HEK293 (cell line): ENCODE results near the gene MEGF6.

ENCODE experiments used
- CTCF ChIA-PET: fragments of 350-600 bp; formaldehyde crosslinking; extraction: SDS; loops from one replicate; lab custom pipeline; 2021; ENCODE audit warnings: antibody characterized with exemption; lab: Yijun Ruan, JAX
- POLR2A ChIA-PET: fragments of 300-600 bp; formaldehyde crosslinking; extraction: SDS; loops from one replicate; lab custom pipeline; 2020; ENCODE audit warnings: antibody characterized with exemption, inconsistent platforms; lab: Yijun Ruan, JAX
- H3K27ac ChIP-seq: fragments of 200-500 bp; sonication (Bioruptor generic); 2 replicates; pipeline ENCODE4 v1.5.1; 2014; ENCODE audit warnings: low read depth, low read length, control low read depth, inconsistent platforms; ENCODE audit errors: extremely low read depth
- H3K36me3 ChIP-seq, 2 experiments: fragments of 200-500 bp in 1 of 2; sonication (Bioruptor generic) in 1 of 2; 1 replicate in 1 of 2; 2 replicates in 1 of 2; pipeline ENCODE4 v1.5.1; 2014 to 2017; ENCODE audit warnings: inconsistent platforms in 2 of 2, low read length in 2 of 2; ENCODE audit not compliant: control insufficient read depth in 2 of 2, insufficient read depth in 1 of 2
- H3K4me1 ChIP-seq: fragments of 200-500 bp; sonication (Bioruptor generic); 2 replicates; pipeline ENCODE4 v1.5.1; 2014; ENCODE audit warnings: mild to moderate bottlenecking, low read length, inconsistent platforms; ENCODE audit not compliant: control insufficient read depth, insufficient read depth
- H3K4me3 ChIP-seq: 2 replicates; pipeline ENCODE4 v1.5.1; 2011; ENCODE audit warnings: low read depth, mild to moderate bottlenecking, control low read depth, low read length, moderate library complexity
- H3K9me3 ChIP-seq: fragments of 200-500 bp; sonication (Bioruptor generic); 2 replicates; pipeline ENCODE4 v1.5.1; 2014; ENCODE audit warnings: low read depth, low read length, inconsistent platforms; ENCODE audit not compliant: control insufficient read depth, insufficient read depth
- KLF10 ChIP-seq: fragments of 450-650 bp; IDR thresholded peaks from 2 replicates; pipeline ENCODE4 v1.5.1; 2018; ENCODE audit warnings: missing biosample characterization, mild to moderate bottlenecking, missing genetic modification characterization
- KLF9 ChIP-seq: fragments of 450-650 bp; formaldehyde crosslinking; IDR thresholded peaks from 2 replicates; pipeline ENCODE4 v1.5.1; 2016; ENCODE audit warnings: missing biosample characterization, missing genetic modification characterization, low read depth
- TCF7L2 ChIP-seq: IDR thresholded peaks from 2 replicates; pipeline ENCODE4 v1.6.1; 2011; ENCODE audit warnings: low read depth, mild to moderate bottlenecking, inconsistent platforms, low read length, moderate library complexity, borderline replicate concordance
- YY2 ChIP-seq: fragments of 450-650 bp; formaldehyde crosslinking; IDR thresholded peaks from 2 replicates; pipeline ENCODE4 v1.5.1; 2016; ENCODE audit warnings: missing biosample characterization, missing genetic modification characterization
- ZBTB17 ChIP-seq: fragments of 450-650 bp; formaldehyde crosslinking; IDR thresholded peaks from 2 replicates; pipeline ENCODE4 v1.5.1; 2016; ENCODE audit warnings: missing biosample characterization, missing genetic modification characterization
- ZBTB7A ChIP-seq: fragments of 450-650 bp; formaldehyde crosslinking; IDR thresholded peaks from 2 replicates; pipeline ENCODE4 v1.5.1; 2016; ENCODE audit warnings: low read depth, missing biosample characterization, missing genetic modification characterization
- ZNF146 ChIP-seq: fragments of 450-650 bp; formaldehyde crosslinking; IDR thresholded peaks from 2 replicates; pipeline ENCODE4 v1.5.1; 2016; ENCODE audit warnings: missing biosample characterization, missing genetic modification characterization
- ZNF184 ChIP-seq: fragments of 450-650 bp; IDR thresholded peaks from 2 replicates; pipeline ENCODE4 v1.5.1; 2018; ENCODE audit warnings: missing biosample characterization, mild to moderate bottlenecking, missing genetic modification characterization
- ZNF214 ChIP-seq: fragments of 450-650 bp; formaldehyde crosslinking; IDR thresholded peaks from 2 replicates; pipeline ENCODE4 v1.5.1; 2017; ENCODE audit warnings: missing biosample characterization, mild to moderate bottlenecking, missing genetic modification characterization, borderline replicate concordance
- ZNF274 ChIP-seq, 2 experiments: fragments of 200-500 bp in 1 of 2; fragments of 450-650 bp in 1 of 2; sonication (Bioruptor generic) in 1 of 2; formaldehyde crosslinking in 1 of 2; IDR thresholded peaks; 2 replicates each; pipeline versions ENCODE4 v1.5.1 to v1.6.1; 2014 to 2016; ENCODE audit warnings: borderline replicate concordance in 1 of 2, inconsistent platforms in 1 of 2, low read length in 1 of 2, missing biosample characterization in 1 of 2, missing genetic modification characterization in 1 of 2
- ZNF311 ChIP-seq: fragments of 450-650 bp; formaldehyde crosslinking; IDR thresholded peaks from 2 replicates; pipeline ENCODE4 v1.5.1; 2017; ENCODE audit warnings: missing biosample characterization, missing genetic modification characterization, borderline replicate concordance
- ZNF350 ChIP-seq: fragments of 450-650 bp; formaldehyde crosslinking; IDR thresholded peaks from 2 replicates; pipeline ENCODE4 v1.5.0; 2017; ENCODE audit warnings: missing biosample characterization, mild to moderate bottlenecking, missing genetic modification characterization
- ZNF394 ChIP-seq: fragments of 450-650 bp; formaldehyde crosslinking; IDR thresholded peaks from 2 replicates; pipeline ENCODE4 v1.5.1; 2016; ENCODE audit warnings: missing biosample characterization, missing genetic modification characterization, mild to moderate bottlenecking, moderate library complexity, borderline replicate concordance
- ZNF433 ChIP-seq: fragments of 450-650 bp; formaldehyde crosslinking; IDR thresholded peaks from 2 replicates; pipeline ENCODE4 v1.5.1; 2016; ENCODE audit warnings: missing biosample characterization, missing genetic modification characterization, low read depth
- ZNF544 ChIP-seq: fragments of 450-650 bp; formaldehyde crosslinking; IDR thresholded peaks from 2 replicates; pipeline ENCODE4 v1.5.0; 2017; ENCODE audit warnings: missing biosample characterization, missing genetic modification characterization
- ZNF571 ChIP-seq: fragments of 450-650 bp; formaldehyde crosslinking; IDR thresholded peaks from 2 replicates; pipeline ENCODE4 v1.5.0; 2017; ENCODE audit warnings: missing biosample characterization, missing genetic modification characterization
- ZNF707 ChIP-seq: fragments of 450-650 bp; formaldehyde crosslinking; IDR thresholded peaks from 2 replicates; pipeline ENCODE4 v1.5.1; 2016; ENCODE audit warnings: missing biosample characterization, missing genetic modification characterization
- ZNF777 ChIP-seq: fragments of 450-650 bp; formaldehyde crosslinking; IDR thresholded peaks from 2 replicates; pipeline ENCODE4 v1.5.1; 2017; ENCODE audit warnings: missing biosample characterization, missing genetic modification characterization, borderline replicate concordance
- ZSCAN4 ChIP-seq: fragments of 450-650 bp; formaldehyde crosslinking; IDR thresholded peaks from 2 replicates; pipeline ENCODE4 v1.5.1; 2017; ENCODE audit warnings: missing biosample characterization, missing genetic modification characterization

MEGF6 gene

GRCh38 chr1:3590139-3590763 is 21.1 kb downstream of the MEGF6 start:
- Histone ChIP-seq H3K9me3 (no peaks in the 10 kb centered on the region), H3K36me3 (no peaks in the 10 kb centered on the region), H3K4me1 (no peaks in the 10 kb centered on the region), H3K4me3 (no peak overlapping the region), H3K27ac (no peak overlapping the region)
- ChIA-PET CTCF (interaction anchor here (0.7 to 1.8 kb wide), 2 partner anchors 25 to 118 kb away, joined by 3 to 7 read pairs; no protein-coding TSS in a partner anchor), POLR2A (no interaction called here)
- no peak for TF ChIP-seq ZNF214 (tag by site-specific recombination)
- TF ChIP-seq ZNF311 (tag by site-specific recombination): no peak
- no peak for TF ChIP-seq KLF9
- no peak for TF ChIP-seq ZNF146 (tag by site-specific recombination)
- no peak for TF ChIP-seq KLF10 (tag by site-specific recombination)
- no peak for TF ChIP-seq ZNF184 (tag by site-specific recombination)
- no peak for TF ChIP-seq ZNF544
- TF ChIP-seq ZNF777 (tag by site-specific recombination): no peak
- no peak for TF ChIP-seq ZNF433
- no peak for TF ChIP-seq ZBTB7A (tag by site-specific recombination)
- no peak for TF ChIP-seq YY2 (tag by site-specific recombination)
- no peak for TF ChIP-seq ZNF571 (tag by site-specific recombination)

- no peak overlapping the region for H3K4me3 ChIP-seq
- ChIA-PET POLR2A (interaction anchor here (0.6 kb wide), 1 partner anchor 10 kb away, joined by 3 read pairs; no protein-coding TSS in a partner anchor), CTCF (interaction anchor here (0.6 to 3.3 kb wide), 5 partner anchors 9 to 29 kb away, joined by 3 to 41 read pairs (median 3); no protein-coding TSS in a partner anchor)
- no peak overlapping the region for H3K27ac ChIP-seq
- H3K36me3 ChIP-seq: no peaks in the 10 kb centered on the region
- TF ChIP-seq ZBTB17 (no peak), ZNF350 (no peak), ZNF274 (IDR thresholded peaks at IDR 0.05; ENCODE audit: low read length) (no peak), ZNF274 (tag by site-specific recombination; IDR thresholded peaks at IDR 0.05; ENCODE audit: borderline replicate concordance) (no peak), TCF7L2 (no peak), ZNF394 (tag by site-specific recombination) (no peak)
- TF ChIP-seq, all 188 proteins: peak for 0
- H3K4me1 ChIP-seq: no peaks in the 10 kb centered on the region
- H3K9me3 ChIP-seq: no peaks in the 10 kb centered on the region
These were observed 22.9 kb downstream of the MEGF6 start for GRCh38 chr1:3588395-3588794.

DNA sequence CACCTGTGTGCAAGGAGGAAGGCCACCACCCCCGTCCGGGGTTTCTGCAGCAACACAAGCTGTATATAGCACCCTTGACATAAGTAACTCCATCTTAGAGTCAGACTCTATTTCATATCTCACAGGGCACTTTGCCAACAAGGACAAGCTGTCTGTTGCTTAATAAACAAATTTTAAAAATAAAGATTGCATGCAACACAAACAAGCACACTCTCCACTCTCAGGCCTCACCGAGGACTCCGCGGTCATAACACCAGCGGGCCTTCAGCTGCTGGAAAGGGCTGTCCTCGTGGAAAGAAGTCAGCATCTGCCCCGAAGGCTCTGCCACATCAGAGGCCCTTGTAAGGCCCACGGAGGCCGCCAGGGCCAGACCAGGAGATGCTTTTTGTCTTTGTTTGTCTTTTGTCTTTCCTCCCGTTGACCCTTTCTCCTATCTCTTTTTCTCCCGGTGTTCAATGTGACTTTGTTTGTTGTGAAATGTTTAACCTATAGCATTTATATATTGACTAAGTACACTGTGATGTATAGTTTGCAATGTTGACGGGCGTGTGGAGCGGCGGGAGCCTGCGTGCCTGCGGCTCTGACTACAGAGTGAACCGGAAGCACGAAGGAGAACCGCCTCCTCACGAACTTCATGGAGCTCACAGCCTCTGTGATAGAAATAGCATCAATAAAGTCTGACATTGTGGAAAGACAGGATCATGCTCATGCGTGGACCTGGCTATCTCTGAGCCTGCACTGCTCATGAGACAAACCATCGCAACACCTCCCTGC is 24.1 kb downstream of the MEGF6 start:
- no peaks in the 10 kb centered on the region for H3K9me3 ChIP-seq
- TF ChIP-seq ZNF707: no peak
- no peak for TF ChIP-seq ZSCAN4
- no peaks in the 10 kb centered on the region for H3K4me1 ChIP-seq
- CTCF ChIA-PET: interaction anchor here (0.7 to 3.3 kb wide), 9 partner anchors 10 to 207 kb away, joined by 3 to 41 read pairs (median 4); no protein-coding TSS in a partner anchor
- no peak overlapping the region for H3K27ac ChIP-seq
- H3K36me3 ChIP-seq: no peaks in the 10 kb centered on the region
- no peak overlapping the region for H3K4me3 ChIP-seq
- POLR2A ChIA-PET: no interaction called here
